HK-2 (cell line): ENCODE measurements around the gene ARHGAP6.
"Not testable (repeated sequence)": the region's sequence is repeated elsewhere in the genome, so short reads cannot be mapped to it uniquely, and the experiment has no call there.

Experiments used
- DNase-seq: peaks from one replicate; pipeline ENCODE4 v3.0.0-alpha.2; 2018; ENCODE audit not compliant: unreplicated experiment

ARHGAP6 gene

DNA sequence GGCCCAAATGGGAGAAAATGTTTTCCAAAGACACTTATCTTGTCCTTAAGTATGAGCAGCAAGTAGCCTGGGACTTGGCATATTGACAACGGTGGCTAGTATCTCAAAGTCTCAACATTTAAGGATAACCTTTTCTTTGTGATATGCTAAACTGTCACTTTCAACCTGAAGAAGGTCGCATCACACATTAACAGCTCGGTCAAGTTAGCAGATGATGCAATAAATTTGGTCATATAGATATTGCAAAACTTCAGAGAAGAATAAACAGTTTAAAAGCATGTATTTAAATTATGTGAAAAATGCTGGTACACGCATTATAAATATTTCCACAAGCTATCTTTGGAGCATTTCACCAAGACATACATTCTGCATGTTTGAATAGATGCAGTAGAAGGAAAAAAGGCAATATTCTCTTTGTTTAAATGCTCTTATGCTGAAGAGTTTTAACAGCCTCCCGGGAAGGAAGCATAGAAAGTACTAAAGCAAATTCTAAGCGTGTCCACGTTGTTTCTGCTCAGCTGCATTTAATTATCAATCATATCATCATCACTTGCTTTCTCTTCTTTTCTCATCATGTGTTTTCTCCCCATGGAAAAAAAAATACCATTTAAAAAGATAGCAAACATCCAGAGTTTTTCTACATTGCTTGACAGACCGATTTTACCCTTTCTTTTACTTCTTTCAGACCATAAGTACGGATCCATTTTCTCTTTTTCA lies 24.2 kb downstream of the ARHGAP6 start:
- DNase-seq: no peak

DNA sequence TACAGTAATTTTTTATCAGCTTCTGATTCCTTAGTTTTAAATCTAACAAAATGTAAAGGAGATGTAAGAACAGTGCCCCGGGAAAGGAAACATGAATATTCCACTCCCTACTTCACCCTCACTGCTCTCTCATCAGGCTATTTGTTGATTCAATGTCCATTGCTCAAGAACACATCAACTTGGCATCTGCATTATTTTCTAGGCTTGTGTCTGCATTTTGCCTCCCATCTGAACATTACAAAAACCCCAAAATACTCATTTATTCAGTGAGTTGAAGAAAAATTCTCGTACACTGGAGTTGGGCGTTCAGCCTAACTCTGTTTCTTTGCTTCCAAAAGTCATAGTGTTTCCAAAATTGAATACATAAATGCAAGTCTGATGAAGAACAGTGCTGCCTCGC lies 25.6 kb downstream of the ARHGAP6 start:
- no peak for DNase-seq

DNA sequence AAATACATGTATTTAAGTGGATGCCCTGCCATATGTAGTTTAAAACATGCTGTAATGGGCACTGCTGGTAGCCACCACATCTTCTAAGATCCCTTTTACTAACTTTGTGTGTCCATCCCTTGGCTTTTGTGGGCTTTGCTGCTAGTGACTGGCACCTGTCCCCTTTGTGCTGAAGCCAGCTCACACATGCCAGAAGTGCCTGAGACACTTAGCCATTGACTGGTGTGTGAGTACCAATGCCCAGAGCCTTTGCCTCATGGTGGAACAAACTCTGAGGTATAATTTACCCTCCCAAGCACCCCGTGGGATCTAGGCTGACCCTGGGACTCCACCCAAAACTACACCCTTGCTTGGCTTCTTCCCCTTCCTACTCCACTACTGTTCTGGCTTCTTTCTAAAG lies 33.0 kb downstream of the ARHGAP6 start:
- DNase-seq: no peak

GRCh38 chrX:11629593-11630211 lies 36.0 kb downstream of the ARHGAP6 start:
- no peak for DNase-seq

GRCh38 chrX:11628399-11628798 lies 37.3 kb downstream of the ARHGAP6 start:
- no peak for DNase-seq

DNA sequence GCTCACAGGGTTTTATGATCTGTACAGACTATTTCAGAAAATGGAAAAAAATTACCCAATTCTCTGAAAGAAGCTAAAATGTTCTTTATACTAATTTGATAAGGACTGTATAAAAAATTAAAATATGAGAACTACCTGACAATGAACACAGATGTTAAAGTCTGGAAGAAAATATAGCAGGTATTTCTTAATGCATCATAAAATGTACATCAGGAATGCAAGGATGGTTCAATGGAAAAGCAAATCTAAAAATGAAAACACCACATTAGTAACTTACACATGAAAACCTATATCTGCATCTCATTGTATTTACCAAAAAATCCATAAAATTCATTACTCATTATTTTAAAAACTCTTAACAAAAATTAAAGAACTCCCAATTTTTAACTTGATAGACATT lies 39.4 kb downstream of the ARHGAP6 start:
- DNase-seq: no peak

DNA sequence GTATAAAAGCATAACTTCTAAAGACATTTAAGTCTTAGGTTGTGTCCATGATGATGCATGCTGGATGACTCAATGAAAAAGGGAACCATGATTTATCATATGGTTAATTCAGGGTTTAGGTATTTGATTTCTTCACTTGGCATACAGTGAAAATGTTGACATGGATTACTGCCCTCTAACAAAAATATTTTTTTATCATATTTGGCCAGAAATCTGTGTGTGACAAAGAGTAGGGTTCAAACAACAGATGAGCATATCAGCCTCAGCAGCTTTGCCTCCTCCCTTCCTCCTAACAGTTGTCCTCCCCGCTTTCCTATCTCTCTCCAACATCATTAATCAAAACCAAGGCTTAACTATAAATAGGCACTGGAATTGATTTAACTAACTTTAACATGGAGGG lies 46.3 kb downstream of the ARHGAP6 start:
- no peak for DNase-seq

DNA sequence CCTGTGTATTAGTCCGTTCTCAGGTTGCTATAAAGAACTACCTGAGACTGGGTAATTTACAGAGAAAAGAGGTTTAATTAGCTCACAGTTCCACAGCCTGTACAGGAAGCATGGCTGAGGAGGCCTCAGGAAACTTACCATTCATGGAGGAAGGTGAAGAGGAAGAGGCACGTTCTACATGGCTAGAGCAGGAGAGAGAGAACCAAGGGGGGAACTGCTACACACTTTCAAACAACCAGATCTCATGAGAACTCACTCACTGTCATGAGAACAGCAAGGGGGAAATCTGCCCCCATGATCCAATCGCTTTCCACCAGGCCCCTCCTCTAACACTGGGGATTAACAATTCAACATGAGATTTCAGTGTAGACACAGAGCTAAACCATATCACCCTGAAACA lies 51.5 kb downstream of the ARHGAP6 start:
- not testable (repeated sequence) for DNase-seq

GRCh38 chrX:11611965-11612364 lies 53.8 kb downstream of the ARHGAP6 start:
- no peak for DNase-seq

DNA sequence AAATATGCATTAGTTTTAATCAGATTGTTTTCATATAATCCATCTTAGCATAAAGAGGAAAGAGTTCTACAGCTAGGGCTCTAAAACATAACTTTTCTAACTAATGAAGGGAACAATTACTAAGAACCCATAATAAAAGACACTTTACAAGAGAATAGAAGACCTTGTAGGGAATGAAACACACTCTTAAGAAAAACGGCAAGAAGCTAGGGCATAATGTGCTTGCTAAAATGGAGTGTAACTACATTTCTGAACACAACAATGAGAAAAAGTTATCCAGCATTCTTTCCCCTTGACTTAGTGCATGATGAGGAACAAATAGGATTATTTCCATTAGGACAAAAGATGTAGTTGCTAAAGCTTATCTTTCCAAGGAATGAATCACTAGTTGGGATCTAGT lies 54.6 kb downstream of the ARHGAP6 start:
- no peak for DNase-seq

DNA sequence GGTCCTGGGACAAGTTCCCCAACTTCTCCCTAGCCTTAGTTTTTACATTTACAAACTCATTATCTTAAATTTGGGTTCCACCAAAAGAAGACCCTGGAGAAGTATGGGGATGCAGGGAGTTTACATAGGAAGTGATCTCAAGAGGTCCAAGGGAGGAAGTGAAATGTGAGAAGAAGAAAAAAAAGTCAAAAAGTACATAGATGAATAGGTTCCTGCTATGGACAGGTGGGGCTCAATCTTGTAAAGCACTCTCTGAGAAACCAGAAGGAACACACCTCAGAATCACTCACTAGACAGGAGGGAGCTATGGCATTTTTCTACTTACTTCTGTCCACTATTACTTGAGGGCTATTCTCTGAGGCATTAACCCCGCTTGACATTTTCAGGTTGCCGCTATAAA lies 56.6 kb downstream of the ARHGAP6 start:
- no peak for DNase-seq

GRCh38 chrX:11606408-11606807 lies 59.3 kb downstream of the ARHGAP6 start:
- no peak for DNase-seq

DNA sequence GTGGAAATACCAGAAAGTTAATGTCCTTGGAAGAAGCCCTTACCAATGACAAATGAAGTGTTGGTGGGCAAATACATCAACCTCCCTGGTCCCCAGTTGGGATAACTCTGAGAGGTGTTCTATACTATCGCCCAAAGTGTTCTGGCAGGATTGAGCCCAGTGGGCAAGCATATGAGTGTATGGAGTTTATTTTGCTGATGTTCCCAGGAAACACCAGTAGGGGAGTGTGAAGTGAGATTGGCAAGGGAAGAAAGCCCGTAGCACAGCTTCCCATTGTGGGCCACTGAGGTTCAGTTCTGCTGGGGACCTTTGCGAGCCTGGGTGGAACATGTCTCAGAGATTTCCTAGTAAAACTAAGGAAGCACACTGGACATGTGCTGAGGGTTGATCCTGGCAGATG lies 65.1 kb downstream of the ARHGAP6 start:
- no peak for DNase-seq

DNA sequence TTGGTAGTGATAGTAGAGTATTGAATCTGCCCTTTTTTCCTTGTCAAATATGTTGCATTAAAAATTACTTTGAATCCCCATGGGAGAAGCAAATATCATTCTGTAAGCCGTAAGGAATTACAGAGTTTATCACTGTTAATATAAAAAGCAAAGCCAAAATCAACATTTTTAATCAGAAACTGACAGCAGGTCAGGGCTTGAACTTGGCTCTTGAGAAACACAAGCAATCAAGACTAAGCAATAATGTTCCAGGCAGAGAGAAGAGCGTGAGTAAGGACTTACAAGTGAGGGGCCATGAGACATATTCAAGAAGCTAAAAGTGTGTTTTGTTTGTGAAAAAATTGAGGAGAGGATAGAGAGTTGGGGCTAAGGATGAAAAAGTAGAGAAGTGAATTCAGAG lies 68.2 kb downstream of the ARHGAP6 start:
- no peak for DNase-seq

DNA sequence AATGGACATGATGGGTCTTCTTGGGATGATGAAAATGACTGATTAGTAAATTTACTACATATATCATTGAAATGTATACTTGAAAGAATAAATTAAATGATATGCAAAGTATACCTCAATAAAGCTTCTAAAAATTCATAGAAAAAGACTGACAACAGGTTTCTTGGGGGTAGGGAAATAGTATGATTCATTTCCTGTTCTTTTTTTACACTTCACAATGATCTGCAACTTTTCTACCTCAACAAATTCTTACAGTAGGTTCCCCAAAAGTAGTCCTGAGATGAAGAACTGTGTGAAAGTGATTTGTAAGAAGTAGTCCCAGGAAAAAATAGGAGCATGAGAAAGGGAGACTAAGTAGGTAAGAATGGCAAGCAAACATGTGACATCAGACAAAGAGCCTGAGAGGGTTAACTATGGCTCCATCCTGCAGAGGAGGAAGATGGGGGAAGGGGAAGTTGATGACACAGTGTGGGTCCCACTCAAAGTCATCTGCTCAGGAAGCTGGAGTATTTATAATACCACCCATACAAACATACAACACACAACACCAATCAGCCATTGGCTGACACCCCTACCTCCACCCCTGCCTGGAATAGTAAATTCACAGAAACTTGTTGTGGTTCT lies 73.9 kb downstream of the ARHGAP6 start:
- DNase-seq: no peak

GRCh38 chrX:11589641-11590040 lies 76.1 kb downstream of the ARHGAP6 start:
- no peak for DNase-seq

GRCh38 chrX:11588097-11588496 lies 77.6 kb downstream of the ARHGAP6 start:
- DNase-seq: no peak

DNA sequence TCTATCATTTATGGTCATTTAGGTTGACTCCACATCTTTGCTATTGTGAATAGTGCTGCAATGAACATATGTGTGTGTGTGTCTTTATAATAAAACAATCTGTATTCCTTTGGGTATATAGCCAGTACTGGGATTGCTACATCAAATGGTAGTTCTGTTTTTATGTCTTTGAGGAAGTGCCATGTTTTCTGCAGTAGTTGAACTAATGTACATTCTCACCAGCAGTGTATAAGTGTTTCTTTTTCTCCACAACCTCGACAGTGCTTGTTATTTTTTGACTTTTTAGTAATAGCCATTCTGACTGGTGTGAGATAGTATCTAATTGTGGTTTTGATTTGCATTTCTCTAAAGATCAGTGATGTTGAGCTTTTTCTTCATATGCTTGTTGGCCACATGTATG lies 80.5 kb downstream of the ARHGAP6 start:
- no peak for DNase-seq

GRCh38 chrX:11580789-11581188 lies 84.9 kb downstream of the ARHGAP6 start:
- no peak for DNase-seq

DNA sequence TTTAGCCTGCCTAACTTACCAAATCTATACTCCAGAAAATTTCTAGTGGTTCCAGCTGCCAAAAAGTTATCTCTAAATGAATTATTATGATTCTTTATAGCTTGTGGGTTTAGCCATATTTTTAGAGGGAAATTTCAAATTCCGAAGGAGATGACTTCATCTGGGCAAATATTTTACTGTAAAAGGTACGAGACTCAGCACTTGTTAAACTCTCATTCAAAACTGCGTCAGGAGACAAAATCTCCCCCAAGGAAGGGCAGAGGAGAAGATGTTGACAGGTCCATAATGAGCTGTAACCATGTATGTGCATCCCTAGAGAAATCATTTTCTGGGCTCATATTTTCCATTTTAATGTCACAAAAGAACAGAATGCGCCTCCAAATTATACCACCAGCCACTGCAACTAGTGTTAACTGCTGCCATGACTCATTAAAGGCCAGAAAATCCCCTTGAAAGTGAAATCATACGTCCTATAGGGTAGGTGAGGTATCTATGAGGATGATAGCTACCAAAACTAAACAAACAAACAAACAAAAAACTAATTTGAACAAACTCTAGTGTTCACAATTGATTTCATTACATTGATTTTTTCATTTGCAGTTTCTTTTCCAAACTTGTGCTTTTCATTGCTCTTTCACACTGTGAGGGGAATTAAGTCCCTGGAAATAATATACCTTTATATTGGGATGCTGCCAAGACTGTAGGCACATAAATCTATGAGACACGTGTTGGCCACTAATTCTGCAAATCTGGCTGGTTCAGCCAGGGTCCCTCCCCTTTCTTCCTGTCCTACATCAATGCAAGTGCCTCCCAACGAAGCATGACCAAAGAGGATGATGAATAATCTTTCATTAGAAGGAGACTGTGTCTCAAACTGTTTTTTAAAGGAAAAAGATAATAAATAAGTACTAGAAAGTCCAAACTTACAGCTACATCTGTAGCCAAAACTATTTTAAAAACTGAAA lies 85.8 kb downstream of the ARHGAP6 start:
- no peak for DNase-seq

DNA sequence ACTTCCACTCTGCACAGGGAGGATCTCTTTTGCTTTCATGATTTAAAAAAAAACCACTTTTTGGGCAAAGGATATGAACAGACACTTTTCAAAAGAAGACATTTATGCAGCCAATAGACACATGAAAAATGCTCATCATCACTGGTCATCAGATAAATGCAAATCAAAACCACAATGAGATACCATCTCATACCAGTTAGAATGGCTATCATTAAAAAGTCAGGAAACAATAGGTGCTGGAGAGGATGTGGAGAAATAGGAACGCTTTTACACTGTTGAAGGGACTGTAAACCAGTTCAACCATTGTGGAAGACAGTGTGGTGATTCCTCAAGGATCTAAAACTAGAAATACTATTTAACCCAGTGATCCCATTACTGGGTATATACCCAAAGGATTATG lies 87.4 kb downstream of the ARHGAP6 start:
- not testable (repeated sequence) for DNase-seq

DNA sequence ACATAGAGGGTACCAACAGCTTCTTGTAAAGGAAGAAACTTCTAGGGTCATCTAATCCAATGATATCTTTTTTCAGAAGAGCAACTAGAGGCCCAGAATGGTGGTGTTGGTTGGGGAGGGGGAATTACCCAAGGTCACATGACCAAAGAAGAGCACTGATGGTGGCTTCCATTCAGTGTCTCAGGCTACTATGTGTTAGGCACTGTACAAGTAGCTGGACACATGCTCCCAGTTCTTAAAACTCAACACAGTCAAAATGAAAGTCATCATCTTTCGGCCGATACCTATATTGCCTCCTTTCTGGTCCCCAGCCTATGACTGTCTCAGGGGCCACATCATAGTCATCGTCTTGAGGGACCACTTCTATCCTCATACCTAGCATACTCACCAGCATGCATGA lies 88.1 kb downstream of the ARHGAP6 start:
- no peak for DNase-seq
